Astrocyte of the hippocampus (primary cell): ENCODE measurements around the gene MBD6.

Experiments used
- DNase-seq: peaks from one replicate; pipeline ENCODE4 v3.0.0; 2011; ENCODE audit warnings: low read depth, low spot score

The MBD6 gene

GRCh38 chr12:57529831-57530230, 7.2 kb downstream of the MBD6 start:
- no peak for DNase-seq

- DNase-seq: no peak
Observed at GRCh38 chr12:57530396-57531142, 7.9 kb downstream of the MBD6 start.

- no peak for DNase-seq
Observed at GRCh38 chr12:57531836-57532235, 9.2 kb downstream of the MBD6 start.

GRCh38 chr12:57533108-57533507, 10.5 kb downstream of the MBD6 start:
- no peak for DNase-seq

GRCh38 chr12:57534250-57534649, 11.6 kb downstream of the MBD6 start:
- no peak for DNase-seq

- no peak for DNase-seq
Observed at GRCh38 chr12:57534991-57535543, 12.4 kb downstream of the MBD6 start.

- DNase-seq: no peak
Observed at GRCh38 chr12:57535764-57536596, 13.4 kb downstream of the MBD6 start.

- DNase-seq: no peak
Observed at GRCh38 chr12:57536597-57536942, 13.9 kb downstream of the MBD6 start.

GRCh38 chr12:57539134-57539768, 16.6 kb downstream of the MBD6 start:
- DNase-seq: no peak

- no peak for DNase-seq
Observed at GRCh38 chr12:57541001-57541400, 18.4 kb downstream of the MBD6 start.

GRCh38 chr12:57541717-57542116, 19.1 kb downstream of the MBD6 start:
- no peak for DNase-seq

GRCh38 chr12:57543581-57543980, 21.0 kb downstream of the MBD6 start:
- no peak for DNase-seq

- no peak for DNase-seq
Observed at GRCh38 chr12:57545809-57546437, 23.3 kb downstream of the MBD6 start.

GRCh38 chr12:57546438-57547287, 24.0 kb downstream of the MBD6 start, which contains the start of gene DCTN2:
TSS of gene DCTN2 (minus strand) at chr12:57547192. CDS start at chr12:57547063, 129 bp downstream.
- DNase-seq: peak; percentile 98

GRCh38 chr12:57547288-57548012, 24.8 kb downstream of the MBD6 start:
- DNase-seq: no peak

- no peak for DNase-seq
Observed at GRCh38 chr12:57548013-57548315, 25.3 kb downstream of the MBD6 start.

- DNase-seq: no peak
Observed at GRCh38 chr12:57548488-57548887, 25.9 kb downstream of the MBD6 start.

- DNase-seq: no peak
Observed at GRCh38 chr12:57549203-57549908, 26.7 kb downstream of the MBD6 start.

GRCh38 chr12:57549909-57550640, 27.5 kb downstream of the MBD6 start, which contains the start of gene KIF5A:
TSS of gene KIF5A (plus strand) at chr12:57550044. CDS start at chr12:57550272, 228 bp downstream.
- DNase-seq: peak; percentile 62
